ENCODE results near the gene SLAIN1. TPM values are rescaled to one million over a fixed set of nuclear protein-coding genes. Genes with fewer than 3 reads are reported as not detected.

The SLAIN1 gene
- total RNA-seq, result 1 to 10 TPM in 3 of 4 donors, under 1 TPM in 1; 0.88 to 8.7 (median 4.1) TPM

- no peak for TF ChIP-seq CTCF (IDR thresholded peaks at IDR 0.05; ENCODE audit: low read depth)
Measured at GRCh38 chr13:77697217-77698103, at the start of gene SLAIN1. Gene SLAIN1, plus strand, starts transcription at chr13:77697687. Its CDS starts 227 bp downstream, at chr13:77697914.

- no peak for TF ChIP-seq CTCF (IDR thresholded peaks at IDR 0.05; ENCODE audit: low read depth)
Measured at GRCh38 chr13:77650409-77650808, 47.1 kb upstream of the SLAIN1 start.

GRCh38 chr13:77653301-77653700, 44.2 kb upstream of the SLAIN1 start:
- no peak for TF ChIP-seq CTCF (IDR thresholded peaks at IDR 0.05; ENCODE audit: low read depth)

GRCh38 chr13:77660841-77661250, 36.6 kb upstream of the SLAIN1 start:
- no peak for TF ChIP-seq CTCF (IDR thresholded peaks at IDR 0.05; ENCODE audit: low read depth)

- no peak for TF ChIP-seq CTCF (IDR thresholded peaks at IDR 0.05; ENCODE audit: low read depth)
Measured at GRCh38 chr13:77674852-77675251, 22.6 kb upstream of the SLAIN1 start.

GRCh38 chr13:77678691-77679235, 18.7 kb upstream of the SLAIN1 start:
- TF ChIP-seq CTCF (IDR thresholded peaks at IDR 0.05; ENCODE audit: low read depth), result no peak

GRCh38 chr13:77687799-77688198, 9.7 kb upstream of the SLAIN1 start:
- TF ChIP-seq CTCF (IDR thresholded peaks at IDR 0.05; ENCODE audit: low read depth), result no peak

Measured in subcutaneous adipose tissue (tissue), 4 donors.